HCT116 (cell line): ENCODE data around the gene SLC4A4.

Experiments used
- EZH2 ChIP-seq: fragments of 200-600 bp; sonication (generic); IDR thresholded peaks from 2 replicates; pipeline ENCODE4 v1.6.1; 2017; ENCODE audit warnings: antibody characterized with exemption, mixed run types
- TF ChIP-seq, protein P1 (sequence below), 3 experiments: fragments of 200-600 bp in 1 of 3; sonication (generic) in 1 of 3; IDR thresholded peaks in 2 of 3; conservative IDR thresholded peaks in 1 of 3; 2 replicates each; pipeline ENCODE4 v1.5.1; 2012 to 2017; ENCODE audit warnings: low read depth in 2 of 3, low read length in 2 of 3, antibody characterized with exemption in 1 of 3, borderline replicate concordance in 1 of 3, control low read depth in 1 of 3, mild to moderate bottlenecking in 1 of 3, mixed read lengths in 1 of 3, mixed run types in 1 of 3, moderate library complexity in 1 of 3; ENCODE audit not compliant: insufficient read depth in 1 of 3

DNA sequence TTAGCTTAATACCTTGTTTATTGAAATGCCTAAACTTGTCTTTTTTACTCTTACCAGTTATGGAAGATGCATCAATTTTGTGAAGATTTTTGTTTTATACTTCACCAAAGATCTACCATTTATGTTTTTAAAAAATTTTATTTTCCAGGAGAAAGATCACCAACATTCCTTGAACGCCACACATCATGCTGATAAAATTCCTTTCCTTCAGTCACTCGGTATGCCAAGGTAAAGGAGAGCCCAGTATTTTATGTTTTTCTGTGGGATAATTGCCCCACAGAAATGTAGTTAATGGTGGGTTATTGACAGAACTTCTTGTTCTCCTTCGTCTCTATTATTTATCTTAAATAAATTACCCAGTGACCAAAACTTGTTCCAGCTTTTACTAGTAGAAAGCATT lies 228.0 kb downstream of the SLC4A4 start:
- TF ChIP-seq, protein P1, sequence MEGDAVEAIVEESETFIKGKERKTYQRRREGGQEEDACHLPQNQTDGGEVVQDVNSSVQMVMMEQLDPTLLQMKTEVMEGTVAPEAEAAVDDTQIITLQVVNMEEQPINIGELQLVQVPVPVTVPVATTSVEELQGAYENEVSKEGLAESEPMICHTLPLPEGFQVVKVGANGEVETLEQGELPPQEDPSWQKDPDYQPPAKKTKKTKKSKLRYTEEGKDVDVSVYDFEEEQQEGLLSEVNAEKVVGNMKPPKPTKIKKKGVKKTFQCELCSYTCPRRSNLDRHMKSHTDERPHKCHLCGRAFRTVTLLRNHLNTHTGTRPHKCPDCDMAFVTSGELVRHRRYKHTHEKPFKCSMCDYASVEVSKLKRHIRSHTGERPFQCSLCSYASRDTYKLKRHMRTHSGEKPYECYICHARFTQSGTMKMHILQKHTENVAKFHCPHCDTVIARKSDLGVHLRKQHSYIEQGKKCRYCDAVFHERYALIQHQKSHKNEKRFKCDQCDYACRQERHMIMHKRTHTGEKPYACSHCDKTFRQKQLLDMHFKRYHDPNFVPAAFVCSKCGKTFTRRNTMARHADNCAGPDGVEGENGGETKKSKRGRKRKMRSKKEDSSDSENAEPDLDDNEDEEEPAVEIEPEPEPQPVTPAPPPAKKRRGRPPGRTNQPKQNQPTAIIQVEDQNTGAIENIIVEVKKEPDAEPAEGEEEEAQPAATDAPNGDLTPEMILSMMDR (IDR thresholded peaks at IDR 0.05 in 2 of 3, conservative IDR thresholded peaks at IDR 0.05 in 1 of 3; ENCODE audit: borderline replicate concordance in 1 of 3, insufficient read depth in 1 of 3, low read depth in 2 of 3, low read length in 2 of 3): no peak
- no peak for TF ChIP-seq EZH2
